ENCODE results near the gene DDR2.
"Not testable (repeated sequence)": the region's sequence is repeated elsewhere in the genome, so short reads cannot be mapped to it uniquely, and the experiment has no call there.

Gene DDR2

GRCh38 chr1:162788783-162789182 lies 156.5 kb downstream of the DDR2 start:
- Histone ChIP-seq H3K36me3 (ENCODE audit: control insufficient read depth in 1 of 2, insufficient read depth in 2 of 2, low read depth in 1 of 2, low read length in 2 of 2) (peaks cover 2 to 30% of the 10 kb centered on the region in 2 experiments), H3K18ac (ENCODE audit: low read depth in 1 of 2, low read length in 2 of 2) (peak overlapping the region in 1 of 2 experiments; percentile 48)
- not testable (repeated sequence) for H3K9ac ChIP-seq (ENCODE audit: low read length); H2BK15ac ChIP-seq (ENCODE audit: low read depth, poor library complexity, severe bottlenecking); H3K9me3 ChIP-seq (ENCODE audit: control insufficient read depth, low read length); H2BK5ac ChIP-seq (ENCODE audit: low read depth, low read length, poor library complexity, severe bottlenecking); H3K4me2 ChIP-seq (ENCODE audit: low read length, poor library complexity, severe bottlenecking); H4K91ac ChIP-seq (ENCODE audit: low read length); H2AK5ac ChIP-seq (ENCODE audit: low read length, severe bottlenecking); H3K27ac ChIP-seq (ENCODE audit: low read length, poor library complexity, severe bottlenecking); DNase-seq; H3K4ac ChIP-seq (ENCODE audit: low read depth in 1 of 2, low read length in 2 of 2); H3K4me3 ChIP-seq (ENCODE audit: insufficient read depth in 1 of 2, low read depth in 1 of 2, low read length in 2 of 2); H2BK120ac ChIP-seq (ENCODE audit: low read depth, low read length); H3K14ac ChIP-seq (ENCODE audit: low read length in 2 of 2); H2BK12ac ChIP-seq (ENCODE audit: low read length in 2 of 2); H3K23ac ChIP-seq (ENCODE audit: low read length in 2 of 2); H3K27me3 ChIP-seq (ENCODE audit: control insufficient read depth in 1 of 2, insufficient read depth in 1 of 2, low read length in 2 of 2); H2AFZ ChIP-seq (ENCODE audit: low read depth, low read length); H3K79me1 ChIP-seq (replicated peaks; ENCODE audit: low read length, poor library complexity, severe bottlenecking); H4K8ac ChIP-seq (ENCODE audit: low read length); H3K4me1 ChIP-seq (ENCODE audit: control insufficient read depth, insufficient read depth, low read depth, low read length)
- no CpG with 5 or more reads among the region's 1 CpG for WGBS

GRCh38 chr1:162790303-162790984 lies 158.2 kb downstream of the DDR2 start, which contains the start of gene HSD17B7:
HSD17B7 (plus strand) TSS chr1:162790702; CDS start chr1:162790801, 99 bp downstream.
- Histone ChIP-seq H2AFZ (ENCODE audit: low read depth, low read length) (peak within 1 kb of the TSS; percentile 63), H3K4me2 (ENCODE audit: low read length, poor library complexity, severe bottlenecking) (peak within 1 kb of the TSS; percentile 88), H3K4me3 (ENCODE audit: insufficient read depth in 1 of 2, low read depth in 1 of 2, low read length in 2 of 2) (peak within 1 kb of the TSS; percentile 72 to 73), H4K8ac (ENCODE audit: low read length) (peak within 1 kb of the TSS; percentile 87), H3K27ac (ENCODE audit: low read length, poor library complexity, severe bottlenecking) (peak within 1 kb of the TSS; percentile 49), H3K36me3 (ENCODE audit: control insufficient read depth in 1 of 2, insufficient read depth in 2 of 2, low read depth in 1 of 2, low read length in 2 of 2) (peaks cover 2 to 16% of the 10 kb centered on the region in 2 experiments), H3K9ac (ENCODE audit: low read length) (peak within 1 kb of the TSS; percentile 73), H3K18ac (ENCODE audit: low read depth in 1 of 2, low read length in 2 of 2) (peak within 1 kb of the TSS in 1 of 2 experiments; percentile 84), H3K4ac (ENCODE audit: low read depth in 1 of 2, low read length in 2 of 2) (peak within 1 kb of the TSS in 1 of 2 experiments; percentile 75)
- not testable (repeated sequence) for H3K23ac ChIP-seq (ENCODE audit: low read length in 2 of 2); H3K4me1 ChIP-seq (ENCODE audit: control insufficient read depth, insufficient read depth, low read depth, low read length); H3K79me1 ChIP-seq (replicated peaks; ENCODE audit: low read length, poor library complexity, severe bottlenecking); H3K27me3 ChIP-seq (ENCODE audit: control insufficient read depth in 1 of 2, insufficient read depth in 1 of 2, low read length in 2 of 2); H2BK12ac ChIP-seq (ENCODE audit: low read length in 2 of 2); H3K14ac ChIP-seq (ENCODE audit: low read length in 2 of 2); H3K9me3 ChIP-seq (ENCODE audit: control insufficient read depth, low read length); H2BK5ac ChIP-seq (ENCODE audit: low read depth, low read length, poor library complexity, severe bottlenecking); H2BK120ac ChIP-seq (ENCODE audit: low read depth, low read length); H4K91ac ChIP-seq (ENCODE audit: low read length); H2BK15ac ChIP-seq (ENCODE audit: low read depth, poor library complexity, severe bottlenecking); H2AK5ac ChIP-seq (ENCODE audit: low read length, severe bottlenecking)
- peak; percentile 68 for DNase-seq
- 10% methylated on average over 3 of the region's 49 CpGs for WGBS

- peak overlapping the region; percentile 73 for H3K9ac ChIP-seq (ENCODE audit: low read length)
- H2BK15ac ChIP-seq (ENCODE audit: low read depth, poor library complexity, severe bottlenecking); H2AK5ac ChIP-seq (ENCODE audit: low read length, severe bottlenecking); H2AFZ ChIP-seq (ENCODE audit: low read depth, low read length); H2BK5ac ChIP-seq (ENCODE audit: low read depth, low read length, poor library complexity, severe bottlenecking); H3K27me3 ChIP-seq (ENCODE audit: control insufficient read depth in 1 of 2, insufficient read depth in 1 of 2, low read length in 2 of 2); H3K18ac ChIP-seq (ENCODE audit: low read depth in 1 of 2, low read length in 2 of 2); H3K4ac ChIP-seq (ENCODE audit: low read depth in 1 of 2, low read length in 2 of 2); H3K9me3 ChIP-seq (ENCODE audit: control insufficient read depth, low read length); H3K4me1 ChIP-seq (ENCODE audit: control insufficient read depth, insufficient read depth, low read depth, low read length); H3K4me2 ChIP-seq (ENCODE audit: low read length, poor library complexity, severe bottlenecking); H2BK120ac ChIP-seq (ENCODE audit: low read depth, low read length); H2BK12ac ChIP-seq (ENCODE audit: low read length in 2 of 2); H3K14ac ChIP-seq (ENCODE audit: low read length in 2 of 2); H4K8ac ChIP-seq (ENCODE audit: low read length); H3K27ac ChIP-seq (ENCODE audit: low read length, poor library complexity, severe bottlenecking); H3K23ac ChIP-seq (ENCODE audit: low read length in 2 of 2); H3K79me1 ChIP-seq (replicated peaks; ENCODE audit: low read length, poor library complexity, severe bottlenecking); H4K91ac ChIP-seq (ENCODE audit: low read length): not testable (repeated sequence)
- DNase-seq = peak; percentile 26
- H3K36me3 ChIP-seq (ENCODE audit: control insufficient read depth in 1 of 2, insufficient read depth in 2 of 2, low read depth in 1 of 2, low read length in 2 of 2) = peaks cover 2 to 16% of the 10 kb centered on the region in 2 experiments
- WGBS = no CpG with 5 or more reads among the region's 8 CpGs
- peak overlapping the region in 1 of 2 experiments; percentile 73 for H3K4me3 ChIP-seq (ENCODE audit: insufficient read depth in 1 of 2, low read depth in 1 of 2, low read length in 2 of 2)
These were observed 158.7 kb downstream of the DDR2 start for GRCh38 chr1:162790985-162791357.

- not testable (repeated sequence) for H3K27me3 ChIP-seq (ENCODE audit: control insufficient read depth in 1 of 2, insufficient read depth in 1 of 2, low read length in 2 of 2); H3K4ac ChIP-seq (ENCODE audit: low read depth in 1 of 2, low read length in 2 of 2); DNase-seq; H3K23ac ChIP-seq (ENCODE audit: low read length in 2 of 2); H3K4me1 ChIP-seq (ENCODE audit: control insufficient read depth, insufficient read depth, low read depth, low read length); H3K14ac ChIP-seq (ENCODE audit: low read length in 2 of 2); H3K9me3 ChIP-seq (ENCODE audit: control insufficient read depth, low read length); H3K4me3 ChIP-seq (ENCODE audit: insufficient read depth in 1 of 2, low read depth in 1 of 2, low read length in 2 of 2); H3K27ac ChIP-seq (ENCODE audit: low read length, poor library complexity, severe bottlenecking); H2BK15ac ChIP-seq (ENCODE audit: low read depth, poor library complexity, severe bottlenecking); H4K91ac ChIP-seq (ENCODE audit: low read length); H2AFZ ChIP-seq (ENCODE audit: low read depth, low read length); H3K4me2 ChIP-seq (ENCODE audit: low read length, poor library complexity, severe bottlenecking); H3K9ac ChIP-seq (ENCODE audit: low read length); H2BK5ac ChIP-seq (ENCODE audit: low read depth, low read length, poor library complexity, severe bottlenecking); H2AK5ac ChIP-seq (ENCODE audit: low read length, severe bottlenecking); H2BK120ac ChIP-seq (ENCODE audit: low read depth, low read length); H3K18ac ChIP-seq (ENCODE audit: low read depth in 1 of 2, low read length in 2 of 2); H2BK12ac ChIP-seq (ENCODE audit: low read length in 2 of 2); H4K8ac ChIP-seq (ENCODE audit: low read length); H3K79me1 ChIP-seq (replicated peaks; ENCODE audit: low read length, poor library complexity, severe bottlenecking)
- peaks cover 2 to 17% of the 10 kb centered on the region in 2 experiments for H3K36me3 ChIP-seq (ENCODE audit: control insufficient read depth in 1 of 2, insufficient read depth in 2 of 2, low read depth in 1 of 2, low read length in 2 of 2)
- 100% methylated on average over 1 of the region's 1 CpG for WGBS
These were observed 162.0 kb downstream of the DDR2 start for GRCh38 chr1:162794284-162794683.
